Activated T-helper 2 cell treated with anti-CD3 and anti-CD28 coated beads, Interferon-gamma antibody, Interleukin-2, Interleukin-4, amounts not matched to agents 10 μg/mL and 5 μg/mL and 100 μg/mL, durations not matched to agents 14 hours and 24 hours and 36 hours (primary cell): ENCODE data around the gene USP6NL. TPM values are rescaled to one million over a fixed set of nuclear protein-coding genes. Genes with fewer than 3 reads are reported as not detected.
A peak's percentile ranks its signal among the peaks of the same experiment; 100 is the strongest.

Experiments used
- DNase-seq: peaks from one replicate; pipeline ENCODE4 v3.0.0; 2021; ENCODE audit warnings: low spot score
- H3K27ac Mint-ChIP-seq: one replicate; pipeline ENCODE4 v1.8.0; 2021; ENCODE audit warnings: mixed read lengths
- H3K27me3 Mint-ChIP-seq: one replicate; pipeline ENCODE4 v1.8.0; 2021; ENCODE audit warnings: low read depth, mixed read lengths
- H3K36me3 Mint-ChIP-seq: one replicate; pipeline ENCODE4 v1.8.0; 2021; ENCODE audit warnings: low read depth, mixed read lengths
- H3K4me1 Mint-ChIP-seq: one replicate; pipeline ENCODE4 v1.8.0; 2021; ENCODE audit warnings: low read depth, mixed read lengths
- H3K4me3 Mint-ChIP-seq: one replicate; pipeline ENCODE4 v1.8.0; 2021; ENCODE audit warnings: low read depth, mild to moderate bottlenecking, moderate library complexity, mixed read lengths
- H3K9me3 Mint-ChIP-seq: one replicate; pipeline ENCODE4 v1.8.0; 2021; ENCODE audit warnings: mixed read lengths
- intact Hi-C: fragments of 100-400 bp; cut with micrococcal nuclease; formaldehyde crosslinking; loops from one replicate; pipeline ENCODE4 v1.15.1; 2023
- total RNA-seq: library from RNA; stranded (reverse); gene quantifications from 2 replicates; pipeline ENCODE4 v1.2.3, GENCODE V29; 2022

The USP6NL gene
- total RNA-seq = 0.39 and 0.50 TPM in 2 replicates

- H3K4me1 Mint-ChIP-seq = peaks cover 13% of the 10 kb centered on the region
- peak within 1 kb of the TSS; percentile 81 for H3K4me3 Mint-ChIP-seq
- intact Hi-C loops = loop anchor here (2.0 to 5.0 kb wide), 2 partner anchors 21 to 94 kb away; no protein-coding TSS in a partner anchor
- no peaks in the 10 kb centered on the region for H3K36me3 Mint-ChIP-seq
- H3K27ac Mint-ChIP-seq = no peak within 1 kb of the TSS
- H3K27me3 Mint-ChIP-seq = peaks cover 60% of the 10 kb centered on the region
- peak; percentile 50 for DNase-seq
- H3K9me3 Mint-ChIP-seq = peaks cover 4% of the 10 kb centered on the region
Measured at GRCh38 chr10:11611248-11612020, at the start of gene USP6NL. TSS of gene USP6NL (minus strand) at chr10:11611650. CDS start at chr10:11597634, 14,016 bp downstream.

GRCh38 chr10:11658801-11659368 lies 47.4 kb upstream of the USP6NL start:
- H3K27me3 Mint-ChIP-seq = peaks cover 2% of the 10 kb centered on the region
- H3K36me3 Mint-ChIP-seq = no peaks in the 10 kb centered on the region
- H3K4me3 Mint-ChIP-seq = no peak overlapping the region
- no peaks in the 10 kb centered on the region for H3K9me3 Mint-ChIP-seq
- H3K27ac Mint-ChIP-seq = no peak overlapping the region
- DNase-seq = no peak
- intact Hi-C loops = no loop called here
- H3K4me1 Mint-ChIP-seq = no peaks in the 10 kb centered on the region

GRCh38 chr10:11655836-11656235 lies 44.4 kb upstream of the USP6NL start:
- H3K36me3 Mint-ChIP-seq = no peaks in the 10 kb centered on the region
- no peak overlapping the region for H3K27ac Mint-ChIP-seq

GRCh38 chr10:11654659-11655058 lies 43.2 kb upstream of the USP6NL start:
- no peak for DNase-seq
- Mint-ChIP-seq H3K27ac (no peak overlapping the region), H3K27me3 (peaks cover 5% of the 10 kb centered on the region), H3K4me1 (no peaks in the 10 kb centered on the region), H3K9me3 (no peaks in the 10 kb centered on the region), H3K4me3 (no peak overlapping the region), H3K36me3 (no peaks in the 10 kb centered on the region)
- intact Hi-C loops = no loop called here

More at GRCh38 chr10:11655836-11656235, 44.4 kb upstream of the USP6NL start:
- no peaks in the 10 kb centered on the region for H3K4me1 Mint-ChIP-seq
- H3K4me3 Mint-ChIP-seq = no peak overlapping the region
- H3K9me3 Mint-ChIP-seq = no peaks in the 10 kb centered on the region
- DNase-seq = no peak
- H3K27me3 Mint-ChIP-seq = peaks cover 5% of the 10 kb centered on the region
- intact Hi-C loops = no loop called here

- DNase-seq = no peak
- H3K4me3 Mint-ChIP-seq = no peak overlapping the region
- intact Hi-C loops = no loop called here
- H3K27ac Mint-ChIP-seq = no peak overlapping the region
- H3K4me1 Mint-ChIP-seq = no peaks in the 10 kb centered on the region
- H3K27me3 Mint-ChIP-seq = peaks cover 5% of the 10 kb centered on the region
- no peaks in the 10 kb centered on the region for H3K36me3 Mint-ChIP-seq
- H3K9me3 Mint-ChIP-seq = no peaks in the 10 kb centered on the region
Measured at GRCh38 chr10:11653758-11654471, 42.5 kb upstream of the USP6NL start.

- Mint-ChIP-seq H3K27me3 (peaks cover 1% of the 10 kb centered on the region), H3K9me3 (no peaks in the 10 kb centered on the region), H3K4me1 (no peaks in the 10 kb centered on the region), H3K27ac (no peak overlapping the region), H3K4me3 (no peak overlapping the region), H3K36me3 (no peaks in the 10 kb centered on the region)
- no peak for DNase-seq
- intact Hi-C loops = no loop called here
Measured at GRCh38 chr10:11647676-11648075, 36.2 kb upstream of the USP6NL start.

- H3K9me3 Mint-ChIP-seq = no peaks in the 10 kb centered on the region
- no peak overlapping the region for H3K4me3 Mint-ChIP-seq
- H3K4me1 Mint-ChIP-seq = no peaks in the 10 kb centered on the region
- H3K36me3 Mint-ChIP-seq = no peaks in the 10 kb centered on the region
- peaks cover 1% of the 10 kb centered on the region for H3K27me3 Mint-ChIP-seq
- no peak overlapping the region for H3K27ac Mint-ChIP-seq
- no peak for DNase-seq
- intact Hi-C loops = no loop called here
Measured at GRCh38 chr10:11646450-11646849, 35.0 kb upstream of the USP6NL start.

- H3K27ac Mint-ChIP-seq = no peak overlapping the region
- H3K4me1 Mint-ChIP-seq = no peaks in the 10 kb centered on the region
- no peak overlapping the region for H3K4me3 Mint-ChIP-seq
Measured at GRCh38 chr10:11643039-11643438, 31.6 kb upstream of the USP6NL start.

GRCh38 chr10:11642566-11642965 lies 31.1 kb upstream of the USP6NL start:
- no peaks in the 10 kb centered on the region for H3K36me3 Mint-ChIP-seq
- no peaks in the 10 kb centered on the region for H3K4me1 Mint-ChIP-seq
- H3K4me3 Mint-ChIP-seq = no peak overlapping the region
- intact Hi-C loops = no loop called here
- no peak for DNase-seq
- no peak overlapping the region for H3K27ac Mint-ChIP-seq
- no peaks in the 10 kb centered on the region for H3K9me3 Mint-ChIP-seq
- H3K27me3 Mint-ChIP-seq = peaks cover 11% of the 10 kb centered on the region

More at GRCh38 chr10:11643039-11643438, 31.6 kb upstream of the USP6NL start:
- H3K9me3 Mint-ChIP-seq = no peaks in the 10 kb centered on the region
- no peak for DNase-seq
- intact Hi-C loops = no loop called here
- no peaks in the 10 kb centered on the region for H3K36me3 Mint-ChIP-seq
- H3K27me3 Mint-ChIP-seq = peaks cover 11% of the 10 kb centered on the region

GRCh38 chr10:11639849-11640764 lies 28.7 kb upstream of the USP6NL start:
- Mint-ChIP-seq H3K27ac (no peak overlapping the region), H3K27me3 (peaks cover 25% of the 10 kb centered on the region), H3K36me3 (no peaks in the 10 kb centered on the region), H3K4me3 (no peak overlapping the region), H3K4me1 (no peaks in the 10 kb centered on the region), H3K9me3 (no peaks in the 10 kb centered on the region)
- intact Hi-C loops = no loop called here
- no peak for DNase-seq

- intact Hi-C loops = no loop called here
Measured at GRCh38 chr10:11639362-11639761, 27.9 kb upstream of the USP6NL start.

GRCh38 chr10:11638055-11638698 lies 26.7 kb upstream of the USP6NL start:
- no peaks in the 10 kb centered on the region for H3K9me3 Mint-ChIP-seq
- no peak overlapping the region for H3K4me3 Mint-ChIP-seq
- intact Hi-C loops = no loop called here
- H3K36me3 Mint-ChIP-seq = no peaks in the 10 kb centered on the region
- DNase-seq = no peak
- peaks cover 37% of the 10 kb centered on the region for H3K27me3 Mint-ChIP-seq
- no peaks in the 10 kb centered on the region for H3K4me1 Mint-ChIP-seq
- H3K27ac Mint-ChIP-seq = no peak overlapping the region

More at GRCh38 chr10:11639362-11639761, 27.9 kb upstream of the USP6NL start:
- Mint-ChIP-seq H3K9me3 (no peaks in the 10 kb centered on the region), H3K27ac (no peak overlapping the region), H3K4me1 (no peaks in the 10 kb centered on the region), H3K27me3 (peaks cover 27% of the 10 kb centered on the region), H3K36me3 (no peaks in the 10 kb centered on the region), H3K4me3 (no peak overlapping the region)
- DNase-seq = no peak
